B cell (primary cell): ENCODE results near the gene PDE4C.

Experiments used
- EZH2 ChIP-seq: IDR thresholded peaks from 2 replicates; pipeline ENCODE4 v1.6.1; 2012; ENCODE audit warnings: borderline replicate concordance, low read depth, mild to moderate bottlenecking, moderate library complexity, low read length; ENCODE audit not compliant: insufficient read depth, poor library complexity, severe bottlenecking
- TF ChIP-seq, protein P1 (sequence below): fragments of 200-600 bp; IDR thresholded peaks from one replicate; pipeline ENCODE4 v1.8.0; 2022; ENCODE audit warnings: antibody characterized with exemption, mild to moderate bottlenecking

DNA sequence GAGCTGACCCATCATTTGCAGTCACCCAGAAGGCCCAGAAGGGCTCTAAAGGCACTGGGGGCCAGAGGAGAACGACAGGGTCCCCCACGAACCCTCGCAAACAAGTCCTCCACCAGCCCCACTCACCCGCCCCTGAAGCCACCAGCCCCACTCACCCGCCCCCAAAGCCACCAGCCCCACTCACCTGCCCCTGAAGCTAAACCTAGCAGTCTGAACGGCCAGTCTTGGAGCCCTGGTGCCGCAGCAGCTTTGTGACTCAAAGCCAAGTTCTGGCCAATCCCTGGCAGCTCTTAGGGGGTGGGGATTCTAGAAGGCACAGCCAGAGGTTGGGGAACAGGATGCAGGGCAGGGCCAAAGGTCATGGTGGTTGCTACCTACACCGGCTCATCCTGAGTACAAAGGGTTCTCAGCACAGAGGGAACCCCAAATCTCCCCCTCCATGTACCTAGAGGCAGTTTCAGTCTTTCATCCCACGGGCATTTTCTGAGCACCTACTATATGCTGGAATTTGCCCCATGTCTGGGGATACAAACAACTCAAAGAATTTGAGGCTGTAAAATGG is 48.1 kb upstream of the PDE4C start, which contains the start of gene IQCN:
- TF ChIP-seq, protein P1, sequence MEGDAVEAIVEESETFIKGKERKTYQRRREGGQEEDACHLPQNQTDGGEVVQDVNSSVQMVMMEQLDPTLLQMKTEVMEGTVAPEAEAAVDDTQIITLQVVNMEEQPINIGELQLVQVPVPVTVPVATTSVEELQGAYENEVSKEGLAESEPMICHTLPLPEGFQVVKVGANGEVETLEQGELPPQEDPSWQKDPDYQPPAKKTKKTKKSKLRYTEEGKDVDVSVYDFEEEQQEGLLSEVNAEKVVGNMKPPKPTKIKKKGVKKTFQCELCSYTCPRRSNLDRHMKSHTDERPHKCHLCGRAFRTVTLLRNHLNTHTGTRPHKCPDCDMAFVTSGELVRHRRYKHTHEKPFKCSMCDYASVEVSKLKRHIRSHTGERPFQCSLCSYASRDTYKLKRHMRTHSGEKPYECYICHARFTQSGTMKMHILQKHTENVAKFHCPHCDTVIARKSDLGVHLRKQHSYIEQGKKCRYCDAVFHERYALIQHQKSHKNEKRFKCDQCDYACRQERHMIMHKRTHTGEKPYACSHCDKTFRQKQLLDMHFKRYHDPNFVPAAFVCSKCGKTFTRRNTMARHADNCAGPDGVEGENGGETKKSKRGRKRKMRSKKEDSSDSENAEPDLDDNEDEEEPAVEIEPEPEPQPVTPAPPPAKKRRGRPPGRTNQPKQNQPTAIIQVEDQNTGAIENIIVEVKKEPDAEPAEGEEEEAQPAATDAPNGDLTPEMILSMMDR: no peak
- no peak for TF ChIP-seq EZH2
